ENCODE results near the gene POU2F3. TPM values are rescaled to one million over a fixed set of nuclear protein-coding genes. Genes with fewer than 3 reads are reported as not detected.

POU2F3 gene
- total RNA-seq, 2 donors from 2014 or later, result not detected

DNA sequence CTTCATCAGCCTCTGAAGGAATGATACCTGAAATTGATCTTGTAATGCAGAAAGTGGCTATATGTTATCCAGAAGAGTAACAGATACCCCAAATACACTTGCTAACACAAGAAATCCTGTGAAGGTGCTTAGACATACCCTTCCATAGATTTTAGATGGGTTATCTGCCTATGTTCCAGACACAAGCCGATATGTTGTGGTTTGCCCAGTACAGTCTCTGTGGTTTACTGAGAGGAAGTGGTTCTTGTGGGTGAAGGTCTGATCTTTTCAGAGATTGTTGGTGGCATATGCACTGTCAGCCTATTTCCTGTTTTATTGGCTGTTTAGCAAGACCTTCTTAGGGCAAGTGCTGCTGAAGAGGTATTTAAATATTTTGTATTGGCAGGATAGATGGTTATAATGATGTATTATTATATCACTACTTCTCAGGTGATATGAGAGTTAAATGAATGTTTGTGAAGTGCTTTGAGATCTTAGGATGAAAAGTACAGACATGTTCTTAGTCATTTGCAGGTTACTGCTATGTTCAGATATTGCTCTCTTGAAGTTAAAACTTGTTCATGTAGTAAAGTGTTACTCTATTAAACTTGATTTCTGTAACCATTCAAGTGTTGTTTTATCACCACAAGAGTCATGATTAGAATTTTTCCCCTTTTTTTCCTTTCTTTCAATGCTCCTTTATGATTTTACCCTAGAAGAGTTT lies 104.5 kb downstream of the POU2F3 start:
- DNase-seq (no peak), ATAC-seq (peak in 1 of 2 donors; percentile 18)
- intact Hi-C loops (cut with DNase I), result loop anchor here in 1 of 2 donors (10.0 kb wide), 1 partner anchor 50 kb away; no protein-coding TSS in a partner anchor

GRCh38 chr11:120346233-120346632 lies 106.3 kb downstream of the POU2F3 start:
- ATAC-seq, result no peak
- no peak for DNase-seq
- intact Hi-C loops (cut with DNase I), result loop anchor here in 1 of 2 donors (10.0 kb wide), 1 partner anchor 49 kb away; no protein-coding TSS in a partner anchor

- DNase-seq (no peak), ATAC-seq (no peak)
- intact Hi-C loops (cut with DNase I), result no loop called here
These were observed 110.7 kb downstream of the POU2F3 start for GRCh38 chr11:120350637-120351036.

- DNase-seq (no peak), ATAC-seq (peak in 1 of 2 donors; percentile 9)
- intact Hi-C loops (cut with DNase I), result no loop called here
These were observed 112.5 kb downstream of the POU2F3 start for GRCh38 chr11:120352405-120352804.

- ATAC-seq (peak in 1 of 2 donors; percentile 30), DNase-seq (no peak)
- intact Hi-C loops (cut with DNase I), result no loop called here
These were observed 114.1 kb downstream of the POU2F3 start for GRCh38 chr11:120354068-120354467.

- intact Hi-C loops (cut with DNase I), result no loop called here
- ATAC-seq, result no peak
- no peak for DNase-seq
These were observed 114.8 kb downstream of the POU2F3 start for GRCh38 chr11:120354779-120355178.

DNA sequence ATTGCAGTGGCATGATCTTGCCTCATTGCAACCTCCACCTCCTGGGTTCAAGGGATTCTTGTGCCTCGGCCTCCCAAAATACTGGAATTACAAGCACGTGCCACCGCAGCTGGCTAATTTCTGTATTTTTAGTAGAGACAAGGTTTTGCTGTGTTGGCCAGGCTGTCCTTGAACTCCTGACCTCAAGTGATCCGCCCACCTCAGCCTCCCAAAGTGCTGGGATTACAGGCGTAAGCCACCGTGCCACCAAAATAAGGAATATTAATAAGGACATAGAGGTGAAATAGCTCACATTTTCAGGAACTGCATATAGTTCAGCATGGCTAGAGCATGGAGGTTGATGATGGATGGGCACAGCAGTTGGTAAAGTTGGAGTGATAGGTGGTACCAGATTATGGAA lies 117.7 kb downstream of the POU2F3 start:
- DNase-seq (no peak), ATAC-seq (no peak)
- intact Hi-C loops (cut with DNase I), result no loop called here

DNA sequence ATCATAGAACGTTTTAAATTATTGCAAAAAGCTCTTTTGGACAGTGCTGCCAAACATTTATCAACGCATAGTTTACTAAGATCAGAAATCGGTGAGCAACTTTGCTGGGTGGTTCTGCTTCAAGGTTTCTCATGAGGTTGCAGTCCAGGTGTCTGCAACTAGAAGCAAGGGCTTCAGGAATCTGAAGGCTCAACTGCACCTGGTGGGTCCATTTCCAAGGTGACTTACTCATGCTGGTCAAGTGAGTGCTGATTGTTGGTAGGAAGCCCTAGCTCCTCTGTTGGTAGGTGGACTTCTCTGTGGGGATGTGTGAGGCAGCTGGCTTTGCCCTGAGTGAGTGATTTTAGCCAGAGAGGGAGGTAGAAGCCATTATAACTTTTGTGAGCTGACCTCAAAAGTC lies 118.8 kb downstream of the POU2F3 start:
- ATAC-seq, result no peak
- DNase-seq, result no peak
- intact Hi-C loops (cut with DNase I), result no loop called here

DNA sequence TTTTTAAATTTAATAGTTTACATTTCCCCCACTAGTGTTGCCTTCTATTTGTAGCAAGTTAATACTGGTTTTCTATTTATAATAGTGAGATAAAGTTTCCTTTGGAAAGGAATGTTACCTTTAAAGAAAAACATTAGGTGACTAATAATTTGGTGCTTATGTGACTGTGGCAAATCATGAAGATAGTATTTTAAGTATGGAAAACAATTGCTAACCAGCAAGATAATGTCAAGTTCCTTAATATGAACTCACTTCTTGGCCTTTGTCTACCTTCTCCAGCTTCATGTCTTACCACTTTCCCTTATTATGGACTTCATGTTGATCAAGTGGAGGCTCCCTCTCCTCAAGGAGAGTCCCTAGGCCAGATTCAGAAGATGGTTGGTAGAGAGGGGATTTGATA lies 123.5 kb downstream of the POU2F3 start:
- intact Hi-C loops (cut with DNase I), result no loop called here
- no peak for ATAC-seq
- DNase-seq, result no peak

DNA sequence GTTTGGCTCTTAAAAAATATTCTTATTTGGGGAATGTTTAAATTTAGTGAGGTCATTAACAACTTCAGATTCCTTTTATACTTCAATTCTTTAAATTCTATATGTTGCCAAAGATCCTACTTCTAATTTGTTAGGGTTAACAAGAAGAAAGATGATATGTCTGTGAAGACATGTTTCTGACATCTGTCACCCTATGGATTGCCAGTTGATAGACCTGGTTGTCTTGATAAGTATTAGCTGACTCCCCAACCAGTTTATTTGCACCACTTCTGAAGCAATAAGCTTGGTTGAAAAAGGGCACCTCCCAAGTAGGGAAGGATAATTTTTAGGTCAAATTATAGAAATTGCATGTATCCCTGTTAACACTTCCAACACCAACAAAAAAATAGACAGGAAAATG lies 125.6 kb downstream of the POU2F3 start:
- ATAC-seq (no peak), DNase-seq (no peak)
- intact Hi-C loops (cut with DNase I), result no loop called here

Other genes with a start within 250 kb of the POU2F3 start
- under 1 TPM in 1 of 2 donors, not detected in 1; 0.50 TPM for gene TRIM29, start 102.0 kb upstream of the POU2F3 start, total RNA-seq
- 10 to 100 TPM; 32.9 to 59.6 TPM for gene OAF, start 29.1 kb upstream of the POU2F3 start, total RNA-seq
- 10 to 100 TPM; 14.1 to 15.6 TPM for gene TLCD5, start 85.2 kb downstream of the POU2F3 start, total RNA-seq
- 10 to 100 TPM; 76.4 to 92.3 TPM for gene ARHGEF12, start 96.3 kb downstream of the POU2F3 start, total RNA-seq